ENCODE measurements around the gene FAM47E. TPM values are rescaled to one million over a fixed set of nuclear protein-coding genes. Genes with fewer than 3 reads are reported as not detected.

FAM47E gene
- total and polyA plus RNA-seq, 2 of the 13 experiments (the other 11 are each of a cell fraction or from before 2014, with no cell fraction given) = 0.33 to 0.66 TPM

- TF ChIP-seq, protein P1, sequence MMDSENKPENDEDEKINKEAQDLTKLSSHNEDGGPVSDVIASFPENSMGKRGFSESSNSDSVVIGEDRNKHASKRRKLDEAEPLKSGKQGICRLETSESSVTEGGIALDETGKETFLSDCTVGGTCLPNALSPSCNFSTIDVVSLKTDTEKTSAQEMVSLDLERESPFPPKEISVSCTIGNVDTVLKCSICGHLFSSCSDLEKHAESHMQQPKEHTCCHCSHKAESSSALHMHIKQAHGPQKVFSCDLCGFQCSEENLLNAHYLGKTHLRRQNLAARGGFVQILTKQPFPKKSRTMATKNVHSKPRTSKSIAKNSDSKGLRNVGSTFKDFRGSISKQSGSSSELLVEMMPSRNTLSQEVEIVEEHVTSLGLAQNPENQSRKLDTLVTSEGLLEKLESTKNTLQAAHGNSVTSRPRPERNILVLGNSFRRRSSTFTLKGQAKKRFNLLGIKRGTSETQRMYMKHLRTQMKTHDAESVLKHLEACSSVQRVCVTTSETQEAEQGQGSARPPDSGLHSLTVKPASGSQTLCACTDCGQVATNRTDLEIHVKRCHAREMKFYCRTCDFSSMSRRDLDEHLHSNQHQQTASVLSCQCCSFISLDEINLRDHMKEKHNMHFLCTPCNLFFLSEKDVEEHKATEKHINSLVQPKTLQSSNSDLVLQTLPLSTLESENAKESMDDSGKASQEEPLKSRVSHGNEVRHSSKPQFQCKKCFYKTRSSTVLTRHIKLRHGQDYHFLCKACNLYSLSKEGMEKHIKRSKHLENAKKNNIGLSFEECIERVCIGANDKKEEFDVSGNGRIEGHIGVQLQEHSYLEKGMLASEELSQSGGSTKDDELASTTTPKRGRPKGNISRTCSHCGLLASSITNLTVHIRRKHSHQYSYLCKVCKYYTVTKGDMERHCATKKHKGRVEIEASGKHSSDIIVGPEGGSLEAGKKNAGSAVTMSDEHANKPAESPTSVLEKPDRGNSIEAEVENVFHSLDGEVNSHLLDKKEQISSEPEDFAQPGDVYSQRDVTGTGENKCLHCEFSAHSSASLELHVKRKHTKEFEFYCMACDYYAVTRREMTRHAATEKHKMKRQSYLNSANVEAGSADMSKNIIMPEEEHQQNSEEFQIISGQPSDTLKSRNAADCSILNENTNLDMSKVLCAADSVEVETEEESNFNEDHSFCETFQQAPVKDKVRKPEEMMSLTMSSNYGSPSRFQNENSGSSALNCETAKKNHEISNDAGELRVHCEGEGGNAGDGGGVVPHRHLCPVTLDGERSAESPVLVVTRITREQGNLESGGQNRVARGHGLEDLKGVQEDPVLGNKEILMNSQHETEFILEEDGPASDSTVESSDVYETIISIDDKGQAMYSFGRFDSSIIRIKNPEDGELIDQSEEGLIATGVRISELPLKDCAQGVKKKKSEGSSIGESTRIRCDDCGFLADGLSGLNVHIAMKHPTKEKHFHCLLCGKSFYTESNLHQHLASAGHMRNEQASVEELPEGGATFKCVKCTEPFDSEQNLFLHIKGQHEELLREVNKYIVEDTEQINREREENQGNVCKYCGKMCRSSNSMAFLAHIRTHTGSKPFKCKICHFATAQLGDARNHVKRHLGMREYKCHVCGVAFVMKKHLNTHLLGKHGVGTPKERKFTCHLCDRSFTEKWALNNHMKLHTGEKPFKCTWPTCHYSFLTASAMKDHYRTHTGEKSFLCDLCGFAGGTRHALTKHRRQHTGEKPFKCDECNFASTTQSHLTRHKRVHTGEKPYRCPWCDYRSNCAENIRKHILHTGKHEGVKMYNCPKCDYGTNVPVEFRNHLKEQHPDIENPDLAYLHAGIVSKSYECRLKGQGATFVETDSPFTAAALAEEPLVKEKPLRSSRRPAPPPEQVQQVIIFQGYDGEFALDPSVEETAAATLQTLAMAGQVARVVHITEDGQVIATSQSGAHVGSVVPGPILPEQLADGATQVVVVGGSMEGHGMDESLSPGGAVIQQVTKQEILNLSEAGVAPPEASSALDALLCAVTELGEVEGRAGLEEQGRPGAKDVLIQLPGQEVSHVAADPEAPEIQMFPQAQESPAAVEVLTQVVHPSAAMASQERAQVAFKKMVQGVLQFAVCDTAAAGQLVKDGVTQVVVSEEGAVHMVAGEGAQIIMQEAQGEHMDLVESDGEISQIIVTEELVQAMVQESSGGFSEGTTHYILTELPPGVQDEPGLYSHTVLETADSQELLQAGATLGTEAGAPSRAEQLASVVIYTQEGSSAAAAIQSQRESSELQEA (CRISPR knock-in tag; IDR thresholded peaks at IDR 0.05; ENCODE audit: not compliant biosample characterization) = no peak
- TF ChIP-seq ZNF530 (CRISPR knock-in tag; IDR thresholded peaks at IDR 0.05; ENCODE audit: low read depth) (no peak), ZNF567 (CRISPR knock-in tag; IDR thresholded peaks at IDR 0.05; ENCODE audit: borderline replicate concordance) (no peak), ZNF691 (CRISPR knock-in tag; IDR thresholded peaks at IDR 0.05; ENCODE audit: borderline replicate concordance, low read depth) (peak; percentile 65; the same call in 1 of the 2 replicates), GABPB1 (CRISPR knock-in tag; IDR thresholded peaks at IDR 0.05) (peak; percentile 80), ARID2 (CRISPR knock-in tag; IDR thresholded peaks at IDR 0.05; ENCODE audit: borderline replicate concordance) (0 out of 2 replicates have a peak, but pooled peaks have one; percentile 81), ESRRA (CRISPR knock-in tag; IDR thresholded peaks at IDR 0.05; ENCODE audit: low read depth) (peak; percentile 76; the same call in 1 of the 2 replicates), FOXP1 (IDR thresholded peaks at IDR 0.05) (no peak), FOXP1 (CRISPR knock-in tag; IDR thresholded peaks at IDR 0.05) (peak; percentile 62), NPAS2 (CRISPR knock-in tag; IDR thresholded peaks at IDR 0.05; ENCODE audit: borderline replicate concordance) (no peak), E2F5 (CRISPR knock-in tag; conservative IDR thresholded peaks at IDR 0.05) (peak; percentile 41; the same call in 1 of the 2 replicates), PRDM4 (CRISPR knock-in tag; IDR thresholded peaks at IDR 0.05; ENCODE audit: borderline replicate concordance) (no peak), GTF2F1 (IDR thresholded peaks at IDR 0.05; ENCODE audit: low read length) (0 out of 2 replicates have a peak, but pooled peaks have one; percentile 57)
- TF ChIP-seq, protein P2, sequence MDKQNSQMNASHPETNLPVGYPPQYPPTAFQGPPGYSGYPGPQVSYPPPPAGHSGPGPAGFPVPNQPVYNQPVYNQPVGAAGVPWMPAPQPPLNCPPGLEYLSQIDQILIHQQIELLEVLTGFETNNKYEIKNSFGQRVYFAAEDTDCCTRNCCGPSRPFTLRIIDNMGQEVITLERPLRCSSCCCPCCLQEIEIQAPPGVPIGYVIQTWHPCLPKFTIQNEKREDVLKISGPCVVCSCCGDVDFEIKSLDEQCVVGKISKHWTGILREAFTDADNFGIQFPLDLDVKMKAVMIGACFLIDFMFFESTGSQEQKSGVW (CRISPR knock-in tag; IDR thresholded peaks at IDR 0.05; ENCODE audit: borderline replicate concordance) = no peak
These were observed at the start of gene FAM47E (continued) for GRCh38 chr4:76251441-76252270.
